ENCODE data around the gene SLC8A2.

DNA sequence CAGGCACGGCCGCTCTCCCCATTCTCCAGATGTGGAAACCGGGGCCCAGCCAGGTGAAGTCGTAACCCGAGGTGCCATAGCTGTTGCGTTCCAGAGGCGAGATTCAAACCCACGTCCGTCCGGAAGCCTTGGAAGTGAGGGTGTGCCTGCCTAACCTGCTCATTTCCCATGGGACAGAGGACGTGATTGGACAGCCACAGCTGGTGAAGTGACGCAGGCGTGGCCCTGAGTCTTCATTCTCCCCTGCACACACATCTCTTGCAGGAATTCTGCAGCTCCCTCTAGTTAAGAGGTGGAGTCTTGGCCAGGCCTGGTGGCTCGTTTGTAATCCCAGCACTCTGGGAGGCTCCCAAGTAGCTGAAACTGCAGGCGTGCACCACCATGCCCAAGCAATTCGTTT, 69.2 kb downstream of the SLC8A2 start:
- TF ChIP-seq YY1 (IDR thresholded peaks at IDR 0.05; ENCODE audit: insufficient read depth, insufficient read length): no peak
- no peak for TF ChIP-seq SUZ12 (IDR thresholded peaks at IDR 0.05; ENCODE audit: extremely low read depth, insufficient read depth, insufficient read length)
- no peak for TF ChIP-seq ZNF274 (IDR thresholded peaks at IDR 0.05; ENCODE audit: low read depth, low read length)

Measured in NT2/D1 (cell line).